H9 (cell line): ENCODE measurements around the gene SEC14L5. TPM values are rescaled to one million over a fixed set of nuclear protein-coding genes. Genes with fewer than 3 reads are reported as not detected.

Experiments used
- DNase-seq: peaks from one replicate; pipeline ENCODE4 v3.0.0-alpha.2; 2017
- H2AFZ ChIP-seq: one replicate; pipeline ENCODE4 v1.6.1; 2013; ENCODE audit warnings: mild to moderate bottlenecking, low read length, control low read depth, moderate library complexity
- H2AK5ac ChIP-seq: 2 replicates; pipeline ENCODE4 v1.6.1; 2013; ENCODE audit warnings: low read length, control low read depth, mixed read lengths; ENCODE audit not compliant: insufficient read length
- H2BK120ac ChIP-seq: one replicate; pipeline ENCODE4 v1.6.1; 2013; ENCODE audit warnings: low read depth, mild to moderate bottlenecking, low read length, control low read depth, inconsistent platforms; ENCODE audit not compliant: poor library complexity, severe bottlenecking
- H2BK12ac ChIP-seq: 2 replicates; pipeline ENCODE4 v1.6.1; 2013; ENCODE audit warnings: low read length, control low read depth, mixed read lengths, low read depth; ENCODE audit not compliant: insufficient read length
- H2BK15ac ChIP-seq: 2 replicates; pipeline ENCODE4 v1.6.1; 2013; ENCODE audit warnings: low read depth, low read length, control low read depth
- H2BK20ac ChIP-seq: one replicate; pipeline ENCODE4 v1.6.1; 2013; ENCODE audit warnings: low read depth, mild to moderate bottlenecking, low read length, control low read depth, inconsistent platforms; ENCODE audit not compliant: poor library complexity, severe bottlenecking
- H2BK5ac ChIP-seq: 2 replicates; pipeline ENCODE4 v1.6.1; 2013; ENCODE audit warnings: low read length, control low read depth, mixed read lengths; ENCODE audit not compliant: insufficient read length
- H3K14ac ChIP-seq: 2 replicates; pipeline ENCODE4 v1.6.1; 2013; ENCODE audit warnings: low read length, control low read depth; ENCODE audit not compliant: insufficient read depth
- H3K18ac ChIP-seq: 2 replicates; pipeline ENCODE4 v1.6.1; 2013; ENCODE audit warnings: low read depth, mild to moderate bottlenecking, mixed read lengths, low read length, control low read depth; ENCODE audit not compliant: insufficient read length
- H3K23ac ChIP-seq: 2 replicates; pipeline ENCODE4 v1.6.1; 2013; ENCODE audit warnings: low read length, control low read depth, mixed read lengths, low read depth; ENCODE audit not compliant: insufficient read length
- H3K23me2 ChIP-seq: 2 replicates; pipeline ENCODE4 v1.6.1; 2013; ENCODE audit warnings: low read depth, mild to moderate bottlenecking, mixed read lengths, low read length, control low read depth; ENCODE audit not compliant: insufficient read length, poor library complexity, severe bottlenecking
- H3K27ac ChIP-seq: 2 replicates; pipeline ENCODE4 v1.5.1; 2013; ENCODE audit warnings: low read length, control low read depth, mixed read lengths, low read depth; ENCODE audit not compliant: insufficient read length
- H3K27me3 ChIP-seq: 2 replicates; pipeline ENCODE4 v1.6.1; 2013; ENCODE audit warnings: low read length, control low read depth, inconsistent platforms; ENCODE audit not compliant: insufficient read depth
- H3K4ac ChIP-seq: 2 replicates; pipeline ENCODE4 v1.6.1; 2013; ENCODE audit warnings: low read depth, mild to moderate bottlenecking, control low read depth, inconsistent platforms, low read length, moderate library complexity
- H3K4me1 ChIP-seq: 2 replicates; pipeline ENCODE4 v1.6.1; 2013; ENCODE audit warnings: low read length, control low read depth, inconsistent platforms; ENCODE audit not compliant: insufficient read depth
- H3K4me2 ChIP-seq: 2 replicates; pipeline ENCODE4 v1.6.1; 2013; ENCODE audit warnings: low read length, control low read depth, mixed read lengths; ENCODE audit not compliant: insufficient read length, insufficient read depth
- H3K56ac ChIP-seq: 2 replicates; pipeline ENCODE4 v1.6.1; 2013; ENCODE audit warnings: low read depth, mild to moderate bottlenecking, mixed read lengths, low read length, control low read depth; ENCODE audit not compliant: insufficient read length
- H3K79me1 ChIP-seq: 2 replicates; pipeline ENCODE4 v1.6.1; 2013; ENCODE audit warnings: low read depth, mild to moderate bottlenecking, moderate library complexity, low read length, control low read depth, inconsistent platforms; ENCODE audit not compliant: insufficient read depth, poor library complexity, severe bottlenecking
- H3K79me2 ChIP-seq: 2 replicates; pipeline ENCODE4 v1.6.1; 2013; ENCODE audit warnings: low read length, control low read depth, inconsistent platforms; ENCODE audit not compliant: insufficient read depth
- H3K9ac ChIP-seq: 2 replicates; pipeline ENCODE4 v1.6.1; 2013; ENCODE audit warnings: low read length, control low read depth, mixed read lengths; ENCODE audit not compliant: insufficient read length; ENCODE audit errors: extremely low read depth
- H3K9me3 ChIP-seq: one replicate; pipeline ENCODE4 v1.6.1; 2013; ENCODE audit warnings: low read depth, low read length, inconsistent platforms; ENCODE audit not compliant: control insufficient read depth
- H3T11ph ChIP-seq: one replicate; pipeline ENCODE4 v1.6.1; 2013; ENCODE audit warnings: mild to moderate bottlenecking, low read length, control low read depth, inconsistent platforms
- H4K20me1 ChIP-seq: one replicate; pipeline ENCODE4 v1.6.1; 2013; ENCODE audit not compliant: control insufficient read depth, insufficient read length, insufficient read depth
- H4K5ac ChIP-seq: 2 replicates; pipeline ENCODE4 v1.6.1; 2013; ENCODE audit warnings: low read depth, mild to moderate bottlenecking, mixed read lengths, low read length, control low read depth; ENCODE audit not compliant: insufficient read length
- H4K8ac ChIP-seq: replicated peaks from 2 replicates; pipeline ENCODE4 v1.6.1; 2013; ENCODE audit warnings: low read length, control low read depth, mixed read lengths, low read depth; ENCODE audit not compliant: insufficient read length
- H4K91ac ChIP-seq: 2 replicates; pipeline ENCODE4 v1.6.1; 2013; ENCODE audit warnings: low read depth, mild to moderate bottlenecking, moderate library complexity, mixed read lengths, low read length, control low read depth; ENCODE audit not compliant: insufficient read length
- H3K27ac Mint-ChIP-seq, 3 experiments: 2 replicates in 2 of 3; 3 replicates in 1 of 3; pipeline ENCODE4 v1.8.0; 2020 to 2021; ENCODE audit warnings: mixed read lengths in 3 of 3, mild to moderate bottlenecking in 1 of 3, moderate library complexity in 1 of 3
- H3K27me3 Mint-ChIP-seq: 2 replicates; pipeline ENCODE4 v1.8.0; 2021; ENCODE audit warnings: low read depth, mild to moderate bottlenecking, moderate library complexity, mixed read lengths
- H3K36me3 Mint-ChIP-seq, 3 experiments: 2 replicates in 2 of 3; 3 replicates in 1 of 3; pipeline ENCODE4 v1.8.0; 2020 to 2021; ENCODE audit warnings: low read depth in 3 of 3, mixed read lengths in 3 of 3; ENCODE audit not compliant: insufficient read depth in 1 of 3
- H3K4me1 Mint-ChIP-seq, 2 experiments: 2 replicates each; pipeline ENCODE4 v1.8.0; 2020; ENCODE audit warnings: mixed read lengths in 2 of 2
- H3K4me3 Mint-ChIP-seq, 2 experiments: 2 replicates in 1 of 2; 3 replicates in 1 of 2; pipeline ENCODE4 v1.8.0; 2020 to 2021; ENCODE audit warnings: mild to moderate bottlenecking in 2 of 2, mixed read lengths in 2 of 2, moderate library complexity in 1 of 2
- H3K9me3 Mint-ChIP-seq, 2 experiments: 2 replicates in 1 of 2; 3 replicates in 1 of 2; pipeline ENCODE4 v1.8.0; 2020; ENCODE audit warnings: mild to moderate bottlenecking in 2 of 2, mixed read lengths in 2 of 2, moderate library complexity in 1 of 2
- CTCF ChIP-seq: fragments of 200-600 bp; sonication (generic); conservative IDR thresholded peaks from 3 replicates; pipeline ENCODE4 v1.8.0; 2021; ENCODE audit warnings: antibody characterized with exemption, mild to moderate bottlenecking
- WGBS: extraction: QIAGEN DNeasy Blood & Tissue Kit; methylation state at CpG from one replicate; pipeline ENCODE4 v1.1.7; 2013; ENCODE audit warnings: missing lambda C conversion rate, low lambda C conversion rate, mixed read lengths; ENCODE audit not compliant: insufficient read length; ENCODE audit errors: extremely low coverage; 5-methylcytosine and 5-hydroxymethylcytosine counted together
- total RNA-seq: library from RNA; stranded (reverse); gene quantifications from 2 replicates; pipeline ENCODE4 v1.2.1, GENCODE V29; 2021

The SEC14L5 gene
- total RNA-seq, 1 experiment from 2014 or later, result 4.1 TPM

- Histone ChIP-seq H3T11ph (no peak overlapping the region), H2BK15ac (no peak overlapping the region), H3K56ac (no peak overlapping the region), H3K23me2 (no peaks in the 10 kb centered on the region), H3K14ac (no peak overlapping the region), H3K27me3 (no peaks in the 10 kb centered on the region), H3K4me2 (no peak overlapping the region), H3K9ac (no peak overlapping the region), H2AK5ac (no peak overlapping the region), H4K20me1 (no peaks in the 10 kb centered on the region), H3K9me3 (no peaks in the 10 kb centered on the region), H2BK12ac (no peak overlapping the region), H3K27ac (no peak overlapping the region), H2BK120ac (no peak overlapping the region), H3K18ac (no peak overlapping the region), H3K23ac (no peak overlapping the region), H3K79me2 (no peaks in the 10 kb centered on the region), H2BK5ac (no peak overlapping the region), H4K5ac (no peak overlapping the region), H3K4me1 (no peaks in the 10 kb centered on the region), H2BK20ac (no peak overlapping the region), H2AFZ (no peak overlapping the region), H4K8ac (no peak overlapping the region), H3K79me1 (no peaks in the 10 kb centered on the region), H3K4ac (no peak overlapping the region), H4K91ac (no peak overlapping the region)
- peaks cover 3% of the 10 kb centered on the region; the same call in 1 of the 2 replicates for H3K27me3 Mint-ChIP-seq
- H3K9me3 Mint-ChIP-seq, result no peaks in the 10 kb centered on the region
- no peak overlapping the region for H3K27ac Mint-ChIP-seq
- no peak overlapping the region for H3K4me3 Mint-ChIP-seq
- TF ChIP-seq CTCF, result no peak
- no peaks in the 10 kb centered on the region for H3K4me1 Mint-ChIP-seq
- no CpG with 5 or more reads among the region's 3 CpGs for WGBS
- DNase-seq, result no peak
- H3K36me3 Mint-ChIP-seq, result no peaks in the 10 kb centered on the region
Measured at GRCh38 chr16:5002699-5003143, 44.6 kb downstream of the SEC14L5 start.
